Activated T-cell treated with anti-CD3 and anti-CD28 coated beads, Interleukin-2, amount 50 U/mL, for 1 hour (primary cell): ENCODE results near the gene FAM131C.
A peak's percentile ranks its signal among the peaks of the same experiment; 100 is the strongest.

Experiments used
- DNase-seq: peaks from one replicate; pipeline ENCODE4 v3.0.0-alpha.2; 2020

Gene FAM131C

DNA sequence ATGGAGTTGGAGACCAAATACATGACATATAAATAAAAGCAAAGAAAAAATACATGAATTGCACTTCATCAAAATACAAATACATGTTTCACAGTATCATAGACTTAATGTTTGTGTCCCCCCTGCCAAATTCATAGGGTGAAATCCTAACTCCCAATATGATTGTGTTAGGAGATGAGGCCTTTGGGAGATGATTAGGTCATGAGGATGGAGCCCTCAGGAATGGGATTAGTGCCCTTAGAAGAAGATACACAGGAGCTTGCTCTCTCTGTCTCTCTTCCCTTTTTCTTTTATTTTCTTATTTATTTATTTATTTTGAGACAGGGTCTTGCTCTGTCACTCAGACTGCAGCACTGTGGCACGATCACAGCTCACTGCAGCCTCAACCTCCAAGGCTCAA is 26.0 kb upstream of the FAM131C start:
- no peak for DNase-seq

DNA sequence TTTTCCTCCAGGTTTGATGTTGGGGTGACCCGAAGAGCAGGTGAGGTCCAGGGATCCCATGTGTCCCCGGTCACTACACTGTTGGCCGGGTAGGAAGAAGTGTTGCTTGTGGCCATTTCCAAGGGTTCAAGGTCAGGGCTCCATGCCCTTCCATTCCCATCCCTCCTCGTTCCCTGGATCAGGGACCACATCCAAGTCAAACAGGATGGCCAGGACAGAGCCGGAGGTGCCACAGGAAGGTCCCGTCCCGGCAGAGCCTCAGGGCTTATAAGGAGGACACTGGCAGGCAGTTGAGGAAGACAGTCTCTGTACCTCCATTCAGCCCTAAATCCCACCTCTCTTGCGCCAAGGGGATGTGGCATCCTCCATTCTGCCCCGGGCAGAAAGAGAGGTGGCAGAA is 22.0 kb upstream of the FAM131C start:
- DNase-seq: no peak

DNA sequence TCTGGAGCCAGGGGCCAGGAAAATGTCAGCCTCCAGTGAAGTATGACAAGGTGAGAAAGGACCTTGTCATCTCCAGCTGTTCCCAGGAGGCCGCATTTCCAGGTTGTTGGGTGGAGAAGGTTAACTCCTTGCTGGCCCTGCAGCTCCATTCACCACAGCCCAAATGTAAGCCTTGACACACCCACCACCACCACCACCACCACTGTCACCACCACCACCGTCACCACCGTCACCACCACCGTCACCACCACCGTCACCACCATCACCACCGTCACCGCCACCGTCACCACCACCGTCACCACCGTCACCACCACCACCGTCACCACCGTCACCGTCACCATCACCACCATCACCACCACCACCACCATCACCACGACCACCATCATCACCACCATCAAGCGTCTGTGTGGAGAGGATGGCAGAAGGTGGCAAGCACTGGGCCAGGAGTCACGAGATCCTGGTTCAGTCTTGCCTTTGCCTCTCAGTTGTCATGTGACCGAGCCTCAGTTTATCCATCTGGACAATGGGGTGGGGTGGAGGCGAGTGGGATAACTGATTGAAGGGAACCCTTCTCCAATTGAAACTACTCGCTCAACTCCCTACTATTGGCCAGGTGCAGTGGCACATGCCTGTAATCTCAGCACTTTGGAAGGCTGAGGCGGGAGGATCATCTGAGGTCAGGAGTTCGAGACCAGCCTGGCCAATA is 21.2 kb upstream of the FAM131C start:
- no peak for DNase-seq

DNA sequence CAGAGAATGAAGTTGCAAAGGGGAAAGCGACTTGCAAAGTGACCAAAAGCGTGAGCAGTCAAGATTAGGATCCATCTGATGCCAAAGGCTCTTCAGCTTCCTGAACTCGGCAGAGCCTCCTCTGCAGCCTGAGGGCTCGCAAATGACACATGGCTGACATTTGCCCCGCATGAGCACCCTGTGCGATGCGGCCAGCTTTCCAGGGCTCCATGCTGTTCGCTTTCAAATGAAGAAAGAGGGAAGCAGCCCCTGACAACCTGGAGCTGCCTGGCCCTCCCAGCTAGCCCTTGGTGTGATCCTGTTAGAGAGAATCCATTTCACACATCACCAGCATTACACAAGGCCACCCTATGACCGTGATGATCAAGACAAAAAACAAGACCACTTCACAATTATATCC is 20.2 kb upstream of the FAM131C start:
- no peak for DNase-seq

DNA sequence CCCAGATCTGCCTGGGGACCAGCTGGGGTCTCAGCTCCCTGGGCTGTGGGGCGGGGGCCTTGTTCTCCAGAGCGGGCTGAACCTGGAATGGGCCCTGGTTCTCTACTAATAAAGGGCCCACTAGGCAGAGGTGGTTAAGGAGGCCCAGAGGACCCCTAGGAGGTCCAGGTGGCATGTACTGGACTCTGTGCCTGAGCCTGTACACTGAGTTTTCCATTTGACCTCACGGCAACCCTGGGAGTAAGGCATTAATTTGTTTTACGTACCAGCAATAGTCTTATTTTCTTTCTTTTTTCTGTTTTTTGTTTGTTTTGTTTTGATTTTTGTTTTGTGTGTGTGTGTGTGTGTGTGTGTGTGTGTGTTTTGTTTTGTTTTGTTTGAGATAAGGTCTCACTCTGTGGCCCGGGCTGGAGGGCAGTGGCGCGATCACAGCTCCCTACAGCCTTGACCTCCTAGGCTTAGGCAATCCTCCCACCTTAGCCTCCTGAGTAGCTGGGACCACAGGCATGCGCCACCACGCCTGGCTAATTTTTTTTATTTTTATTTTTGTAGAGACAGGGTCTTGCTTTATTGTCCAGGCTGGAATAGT is 19.6 kb upstream of the FAM131C start:
- no peak for DNase-seq

DNA sequence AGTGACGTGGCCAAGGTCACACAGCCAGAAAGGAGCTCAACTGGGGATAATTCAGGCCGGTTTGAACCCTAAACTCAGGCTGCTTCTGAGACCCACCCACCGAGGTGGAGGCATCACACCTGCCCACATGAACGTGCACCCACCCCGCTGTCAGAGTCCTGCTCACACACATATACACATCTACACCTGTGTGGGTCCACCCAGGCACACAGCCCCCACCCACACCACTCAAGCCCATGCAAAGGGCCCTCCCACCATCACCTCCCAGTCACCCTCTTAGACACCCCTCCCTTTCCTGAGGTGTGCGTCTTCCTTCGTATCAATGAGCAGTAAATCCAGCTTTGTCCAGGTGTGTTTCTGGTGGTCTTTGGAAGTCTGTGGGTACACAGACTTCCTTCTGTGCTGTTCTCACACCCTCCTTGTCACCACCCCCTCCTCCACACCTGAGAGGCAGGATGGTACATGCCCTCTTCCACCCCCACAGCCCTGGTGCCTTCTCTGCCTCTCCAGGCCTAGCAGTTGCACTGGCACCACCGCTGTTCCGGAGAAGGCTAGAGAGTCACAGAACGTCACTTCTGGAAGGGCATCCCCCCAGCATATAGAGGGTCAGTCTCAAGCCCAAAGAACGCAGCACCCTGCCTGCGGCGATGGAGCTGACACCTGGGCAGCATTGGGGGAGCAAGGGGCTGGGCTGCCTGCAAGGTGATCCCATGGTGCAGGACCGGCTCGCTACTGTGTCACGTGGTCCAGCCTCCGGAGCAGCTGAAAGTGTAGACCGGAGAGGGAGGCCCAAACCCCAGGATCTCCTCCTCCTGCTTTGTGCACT is 18.9 kb upstream of the FAM131C start:
- DNase-seq: no peak

DNA sequence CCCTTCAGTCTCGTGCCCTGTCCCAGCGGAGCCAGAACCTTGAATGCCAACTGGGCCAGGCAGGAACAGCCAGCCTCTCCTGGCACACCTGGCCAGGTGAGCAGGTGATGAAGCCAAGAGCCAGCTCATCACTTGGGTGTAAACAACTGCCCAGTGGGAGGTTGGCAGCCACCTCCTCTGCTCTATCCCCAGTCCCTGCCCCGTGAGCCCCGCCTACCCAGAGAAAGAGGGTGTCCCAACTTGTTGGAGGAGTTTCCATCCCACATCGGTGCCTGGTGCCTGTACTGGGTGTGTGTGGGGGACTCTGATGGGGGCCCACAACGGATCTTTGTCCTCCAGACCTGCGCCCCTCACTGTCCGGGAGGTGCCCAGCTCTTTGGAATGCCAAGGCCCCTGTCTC is 17.8 kb upstream of the FAM131C start:
- no peak for DNase-seq

DNA sequence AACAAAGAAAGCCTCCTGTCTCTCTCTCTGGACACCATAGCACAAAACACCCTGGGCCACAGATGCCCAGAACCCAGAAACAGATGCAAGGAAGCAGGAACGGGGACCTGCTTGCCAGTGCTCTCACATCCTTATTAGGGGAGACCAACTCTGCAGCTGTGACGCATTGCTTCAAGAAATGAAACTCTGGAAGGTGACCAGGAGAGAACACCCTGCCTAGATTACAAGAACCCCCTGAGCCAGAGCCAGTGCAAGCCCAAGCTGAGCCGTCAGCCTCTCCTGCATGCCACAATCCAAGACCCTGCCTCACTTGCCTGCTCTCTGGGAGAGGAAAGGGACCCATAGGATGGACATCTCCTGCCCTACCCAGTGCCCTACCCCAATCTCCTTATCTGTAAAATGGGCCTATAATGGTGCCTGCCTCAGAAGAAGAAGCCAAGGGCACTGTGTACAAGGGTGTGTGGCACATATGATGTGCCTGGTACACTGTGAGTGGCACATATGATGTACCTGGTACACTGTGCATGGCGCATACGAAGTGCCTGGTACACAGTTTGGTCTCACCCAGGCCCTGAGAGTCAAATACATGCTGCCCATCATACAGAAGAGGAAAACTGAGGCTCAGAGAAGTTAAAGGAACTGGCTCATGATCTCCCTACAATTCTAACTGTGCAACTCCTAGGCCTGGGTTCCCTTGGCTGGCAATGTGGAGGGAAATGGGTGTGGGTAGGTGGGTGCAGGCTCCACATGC is 16.8 kb upstream of the FAM131C start:
- no peak for DNase-seq

DNA sequence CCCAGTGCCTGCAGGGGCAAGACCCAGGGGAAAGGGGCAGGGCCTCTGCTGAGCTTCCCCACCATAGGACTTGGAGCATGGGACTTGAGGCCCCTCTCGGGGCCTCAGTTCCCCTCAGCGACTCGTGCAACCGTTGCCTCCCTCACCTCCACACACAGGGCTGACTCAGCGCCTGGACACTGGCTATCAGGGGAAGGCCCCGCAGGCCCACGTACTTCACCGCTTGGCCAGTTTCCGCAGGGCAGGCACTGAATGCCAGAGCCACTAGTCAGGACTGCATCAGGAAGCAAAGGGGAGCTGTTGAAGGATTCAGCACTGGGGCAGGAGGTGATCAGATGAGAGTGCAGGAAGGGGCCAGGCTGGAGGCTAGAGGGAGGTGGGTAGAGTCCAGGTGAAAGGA is 15.5 kb upstream of the FAM131C start:
- no peak for DNase-seq

DNA sequence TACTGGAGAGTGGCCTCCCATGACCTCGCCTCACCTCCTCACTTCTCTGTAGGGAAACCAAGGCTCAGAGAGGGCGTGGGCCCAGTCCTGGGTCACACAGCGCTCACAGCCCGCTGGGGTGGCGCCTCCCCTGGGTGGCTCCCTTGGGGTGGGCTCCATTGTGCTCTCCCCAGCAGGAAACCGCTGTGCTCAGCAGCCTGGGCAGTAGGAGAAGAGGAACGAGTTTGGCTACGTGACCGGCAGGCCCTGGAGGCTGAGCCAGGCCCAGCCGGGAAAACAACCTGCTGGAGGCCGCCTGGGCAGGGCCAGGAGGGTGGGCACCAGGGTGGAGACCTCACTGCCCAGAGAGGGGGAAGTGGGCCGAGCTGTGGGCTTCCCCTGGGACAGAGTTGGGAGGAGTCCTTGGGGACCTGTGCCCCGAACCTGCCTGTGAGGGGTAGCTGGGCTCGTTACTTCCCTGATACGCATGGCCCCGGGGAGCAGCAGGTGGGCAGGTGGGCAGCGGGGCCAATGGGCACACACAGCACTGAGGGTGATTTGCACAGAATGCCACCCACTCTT is 15.0 kb upstream of the FAM131C start:
- no peak for DNase-seq

DNA sequence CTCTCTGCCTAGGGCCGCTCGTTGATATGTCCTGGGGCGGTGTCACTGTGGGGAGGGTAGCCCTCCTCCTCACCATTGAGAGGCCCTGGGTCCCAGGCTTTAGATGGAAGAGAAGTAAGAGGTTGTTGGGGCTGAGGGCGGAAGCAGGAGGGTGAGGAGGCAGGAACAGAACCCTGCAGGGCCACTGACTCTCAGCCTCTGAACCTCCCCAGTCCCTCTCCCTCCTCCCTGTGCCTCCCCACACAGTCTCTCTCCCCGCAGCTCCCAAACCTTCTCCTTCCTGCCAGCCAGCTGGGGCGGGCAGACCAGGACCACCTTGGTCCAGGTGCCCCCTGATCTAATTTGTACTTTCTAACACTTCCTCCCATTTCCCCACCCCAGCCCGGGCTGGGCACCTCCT is 14.3 kb upstream of the FAM131C start:
- DNase-seq: no peak

DNA sequence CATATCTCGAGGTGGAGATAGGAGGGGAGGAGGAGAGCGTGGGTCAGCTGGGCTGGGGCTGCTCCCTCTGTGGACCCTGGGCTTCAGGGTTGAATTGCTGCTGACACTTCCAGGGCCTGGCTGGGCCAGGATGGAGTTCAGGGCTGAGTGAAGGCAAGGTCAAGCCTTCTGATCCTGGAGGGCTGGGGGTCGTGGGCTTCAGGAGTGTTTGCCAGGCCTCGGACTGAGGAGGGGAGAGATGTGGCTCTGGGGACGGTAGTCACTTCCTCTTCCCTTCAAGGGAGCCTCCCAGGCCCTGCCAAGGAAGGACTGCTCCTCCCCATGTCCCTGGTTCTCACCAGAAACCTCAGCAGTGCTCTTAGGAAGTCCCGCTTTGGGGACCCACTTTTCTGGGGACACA is 12.1 kb upstream of the FAM131C start:
- no peak for DNase-seq

DNA sequence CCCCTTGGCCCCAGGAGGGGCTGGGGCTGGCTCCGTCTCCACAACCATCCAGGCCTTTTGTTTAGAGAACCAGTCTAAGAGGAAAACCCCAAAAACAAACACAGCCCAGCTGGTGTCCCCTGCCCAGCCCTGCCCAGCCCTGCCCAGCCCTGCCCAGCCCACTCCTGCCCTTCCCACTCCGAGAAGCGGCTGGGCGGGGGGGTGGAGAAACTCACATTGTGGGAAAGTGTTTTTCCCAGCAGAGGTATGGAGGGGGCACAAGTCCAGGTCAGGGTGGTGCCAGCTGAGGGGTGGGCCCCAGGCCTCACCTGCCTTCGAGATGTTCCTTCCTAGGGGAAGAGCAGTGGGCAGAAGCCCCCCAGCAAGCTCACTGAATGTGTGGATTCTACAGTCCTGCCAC is 10.0 kb upstream of the FAM131C start:
- DNase-seq: no peak

DNA sequence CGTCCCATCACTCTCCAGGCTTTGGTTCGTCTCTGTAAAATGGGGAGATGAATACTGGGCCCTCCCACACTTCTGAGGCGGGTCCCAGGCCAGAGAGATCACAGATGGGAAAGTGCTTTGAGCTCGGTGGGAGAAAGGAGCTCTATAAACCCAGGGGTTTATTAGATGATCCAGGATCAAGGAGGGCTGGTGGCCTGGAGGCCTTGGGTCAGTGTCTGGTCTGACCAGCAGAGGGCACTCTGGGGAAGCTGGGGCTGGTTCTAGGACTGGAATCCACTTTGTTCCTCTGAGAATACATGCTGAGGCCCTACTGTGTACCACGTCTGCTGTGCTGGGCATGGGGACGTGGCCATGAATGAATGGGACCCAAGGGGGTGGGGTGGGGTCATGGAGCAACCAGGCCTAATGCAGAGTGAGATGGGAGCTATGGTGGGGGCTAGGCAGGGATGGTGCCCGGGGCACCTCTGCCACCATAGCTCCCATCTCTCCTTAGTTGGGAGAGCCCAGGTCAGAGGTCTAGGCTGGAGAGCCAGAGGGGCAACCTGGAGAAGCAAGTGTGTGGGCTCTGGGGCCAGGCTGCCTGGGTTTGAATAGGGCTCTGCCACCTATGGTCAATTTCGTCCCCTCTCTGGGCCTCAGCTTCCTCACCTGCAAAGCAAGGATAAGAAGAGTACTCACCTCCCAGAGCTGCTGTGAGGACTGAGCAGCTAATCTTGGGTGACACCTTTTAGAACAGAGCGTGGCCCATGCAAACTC is 9.0 kb upstream of the FAM131C start:
- DNase-seq: peak; percentile 65

DNA sequence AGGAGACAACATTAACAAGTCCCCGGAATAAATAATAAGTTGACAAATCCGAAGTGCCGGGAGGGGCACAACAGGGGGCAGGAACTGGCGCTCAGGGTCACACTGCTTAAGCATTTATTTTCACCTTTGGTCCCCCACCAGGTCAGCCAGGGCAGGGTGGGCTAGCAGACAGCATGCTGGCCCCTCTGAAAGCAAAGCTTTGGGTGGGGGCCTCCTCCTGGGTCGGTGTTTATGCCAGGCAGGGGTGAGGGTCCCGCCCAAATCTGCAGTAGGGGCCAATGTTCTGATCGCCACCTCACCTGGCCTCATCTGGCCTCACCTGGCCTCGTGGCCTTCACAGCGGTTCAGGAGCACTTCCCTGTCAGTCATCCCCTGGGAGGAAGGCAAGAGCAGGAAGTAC is 8.2 kb upstream of the FAM131C start:
- DNase-seq: no peak

DNA sequence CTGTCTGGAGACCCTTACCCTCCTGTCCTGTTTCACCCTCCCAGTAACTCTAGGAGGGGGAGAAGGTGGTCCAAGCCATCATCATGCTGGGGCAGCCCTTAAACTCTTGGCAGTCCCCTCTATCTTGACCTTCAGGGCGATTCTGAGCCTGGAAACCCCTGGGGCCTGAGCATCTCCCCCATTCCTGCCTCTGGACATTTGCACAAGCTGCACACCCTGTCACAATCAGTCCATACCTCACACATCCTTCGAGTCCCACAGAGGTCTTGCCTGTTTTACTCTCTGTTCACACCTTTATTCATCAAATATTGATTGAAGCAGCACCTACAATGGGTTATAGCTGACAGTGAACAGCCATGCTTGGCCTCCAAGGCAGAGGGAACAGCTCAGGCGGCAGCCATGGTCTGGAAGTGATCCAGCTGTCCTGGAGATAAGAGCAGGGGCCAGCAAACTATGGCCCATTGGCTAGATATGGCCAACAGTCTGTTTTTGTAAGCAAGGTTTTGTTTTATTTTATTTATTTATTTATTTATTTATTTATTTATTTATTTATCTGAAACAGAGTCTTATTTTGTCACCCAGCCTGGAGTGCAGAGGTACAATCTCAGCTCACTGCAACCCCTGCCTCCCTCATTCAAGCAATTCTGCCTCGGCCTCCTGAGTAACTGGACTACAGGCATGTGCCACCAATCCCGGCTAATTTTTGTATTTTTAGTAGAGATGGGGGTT is 7.1 kb upstream of the FAM131C start:
- DNase-seq: no peak

DNA sequence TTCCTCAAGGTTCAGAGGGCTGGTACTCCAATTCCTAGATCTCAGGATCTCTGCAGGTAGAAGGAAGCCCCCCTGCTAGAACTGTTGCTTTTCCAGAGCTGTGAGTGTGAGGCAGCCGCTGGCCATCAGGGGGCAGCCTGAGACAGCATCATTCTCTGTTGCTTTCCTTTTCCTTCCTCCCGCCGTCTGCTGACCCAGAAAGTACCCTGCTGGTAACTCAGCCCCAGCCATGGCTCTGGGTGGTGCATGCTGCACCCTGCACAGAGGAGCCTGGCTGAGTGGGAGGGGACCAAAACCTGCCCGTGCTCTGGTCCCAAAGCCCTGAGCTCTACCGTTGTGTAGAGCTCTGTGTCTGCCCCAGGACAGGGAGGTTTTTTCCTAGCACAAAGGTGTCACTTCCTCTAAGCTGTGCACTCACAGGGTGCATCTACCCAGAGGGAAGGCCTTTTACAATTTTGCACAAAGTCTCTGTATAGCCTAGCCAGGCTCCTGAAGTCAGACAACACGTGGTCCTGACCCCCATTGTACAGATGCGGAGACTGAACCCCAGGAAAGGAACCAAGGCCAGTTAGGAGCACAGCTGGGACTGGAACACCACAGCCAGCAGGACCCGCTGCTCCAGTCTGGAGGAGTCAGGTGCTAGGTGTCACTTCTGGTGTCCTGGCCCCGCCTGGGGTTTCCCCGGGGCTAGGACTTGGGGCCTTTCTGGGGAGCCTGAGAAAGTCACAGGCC is 5.6 kb upstream of the FAM131C start:
- DNase-seq: peak; percentile 81

DNA sequence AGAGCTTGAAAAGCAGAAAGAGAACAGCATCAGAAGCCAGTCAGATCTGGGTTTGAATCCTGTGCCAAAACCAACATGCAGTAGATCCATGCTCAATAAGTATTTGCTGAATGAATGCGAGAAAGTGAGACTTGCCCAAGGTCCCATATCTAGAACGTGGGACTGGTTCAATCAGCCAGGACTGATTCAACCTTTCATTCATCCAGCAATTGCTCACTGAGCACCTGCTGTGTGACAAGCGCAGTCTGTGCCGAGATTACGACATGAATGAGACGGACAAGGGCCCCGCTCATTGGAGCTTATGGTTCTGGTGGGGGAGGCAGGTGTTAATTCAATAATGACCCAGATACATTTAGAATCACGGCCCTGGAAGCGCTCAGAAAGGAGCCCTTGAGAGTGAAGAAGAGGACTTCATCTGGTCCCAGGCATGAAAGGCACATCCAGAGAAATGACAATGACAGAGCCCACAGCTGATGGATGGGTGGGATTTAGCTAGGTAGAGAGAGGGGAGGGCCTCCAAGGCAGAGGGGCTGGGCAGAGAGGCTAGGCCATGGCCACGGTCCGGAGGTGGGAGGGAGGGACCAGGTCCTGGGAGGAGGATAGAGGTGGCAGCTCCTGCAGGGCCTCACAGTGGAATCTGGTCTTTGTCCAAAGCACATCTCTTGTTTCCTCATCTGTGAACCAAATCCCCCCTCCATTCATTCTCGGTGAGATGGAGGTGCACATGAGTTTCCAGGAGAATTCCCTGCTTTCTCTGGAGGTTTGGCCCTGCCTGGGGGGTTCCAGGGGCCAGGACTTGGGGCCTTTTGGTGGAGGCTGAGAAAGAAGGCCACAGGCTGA is 4.2 kb upstream of the FAM131C start:
- no peak for DNase-seq

DNA sequence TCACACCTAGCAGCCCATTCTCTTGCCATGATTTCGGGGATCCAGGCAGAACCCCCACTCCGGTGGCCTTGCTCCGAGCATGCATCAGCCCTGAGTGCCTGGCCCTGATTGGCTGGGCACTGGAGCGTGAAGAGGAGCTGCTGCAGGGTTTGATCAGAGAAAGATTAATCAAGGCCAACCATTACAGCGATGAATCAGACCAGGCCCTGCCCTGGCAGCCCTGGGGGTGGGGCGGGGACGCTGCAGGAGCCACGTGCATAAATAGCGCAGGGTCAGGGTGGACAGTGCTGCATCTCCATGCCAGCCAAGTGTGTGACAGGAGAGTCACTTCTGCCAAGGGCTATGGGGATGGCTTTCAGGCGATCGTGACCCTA is 3.4 kb upstream of the FAM131C start:
- no peak for DNase-seq
